Esophagus mucosa (tissue), 1 donor: ENCODE data around the gene FGD6. TPM values are rescaled to one million over a fixed set of nuclear protein-coding genes. Genes with fewer than 3 reads are reported as not detected.
A peak's percentile ranks its signal among the peaks of the same experiment; 100 is the strongest.
"Not testable (repeated sequence)": the region's sequence is repeated elsewhere in the genome, so short reads cannot be mapped to it uniquely, and the experiment has no call there.

Experiments
- ATAC-seq: fragments of 200-7000 bp; cut with Tn5 transposase; one replicate; pipeline ENCODE4 v1.9.1; 2020
- total RNA-seq: library from RNA; stranded (reverse); gene quantifications from one replicate; pipeline ENCODE4 v1.2.4, GENCODE V29; 2023
- donor health status: DM: yes; HTN: yes; CAD: no.

The FGD6 gene
- 10.8 TPM for total RNA-seq

GRCh38 chr12:95217377-95218149 lies at the start of gene FGD6, which contains the start of gene VEZT:
FGD6 (minus strand) TSS chr12:95217467; CDS start chr12:95217240, 227 bp downstream.
VEZT (plus strand) TSS chr12:95217807; CDS start chr12:95217851, 44 bp downstream.
- ATAC-seq, result peak; percentile 98

- no peak for ATAC-seq
Observed at GRCh38 chr12:95266254-95266653, 49.0 kb upstream of the FGD6 start.

- ATAC-seq, result no peak
Observed at GRCh38 chr12:95265765-95266164, 48.5 kb upstream of the FGD6 start.

- ATAC-seq, result no peak
Observed at GRCh38 chr12:95262808-95263207, 45.5 kb upstream of the FGD6 start.

GRCh38 chr12:95261109-95261508 lies 43.8 kb upstream of the FGD6 start:
- no peak for ATAC-seq

- ATAC-seq, result peak; percentile 48
Observed at GRCh38 chr12:95259368-95259767, 42.1 kb upstream of the FGD6 start.

- no peak for ATAC-seq
Observed at GRCh38 chr12:95258803-95259202, 41.5 kb upstream of the FGD6 start.

- ATAC-seq, result no peak
Observed at GRCh38 chr12:95258151-95258550, 40.9 kb upstream of the FGD6 start.

GRCh38 chr12:95257541-95257940 lies 40.3 kb upstream of the FGD6 start:
- ATAC-seq, result no peak

GRCh38 chr12:95253386-95253785 lies 36.1 kb upstream of the FGD6 start:
- ATAC-seq, result no peak

- ATAC-seq, result no peak
Observed at GRCh38 chr12:95248604-95249360, 31.5 kb upstream of the FGD6 start.

- ATAC-seq, result no peak
Observed at GRCh38 chr12:95248095-95248494, 30.8 kb upstream of the FGD6 start.

GRCh38 chr12:95244350-95244749 lies 27.1 kb upstream of the FGD6 start:
- no peak for ATAC-seq

- no peak for ATAC-seq
Observed at GRCh38 chr12:95243497-95244183, 26.4 kb upstream of the FGD6 start.

GRCh38 chr12:95241761-95242506 lies 24.7 kb upstream of the FGD6 start:
- ATAC-seq, result no peak

- ATAC-seq, result not testable (repeated sequence)
Observed at GRCh38 chr12:95241138-95241537, 23.9 kb upstream of the FGD6 start.

- ATAC-seq, result no peak
Observed at GRCh38 chr12:95240556-95240955, 23.3 kb upstream of the FGD6 start.

- ATAC-seq, result not testable (repeated sequence)
Observed at GRCh38 chr12:95239835-95240234, 22.6 kb upstream of the FGD6 start.

GRCh38 chr12:95239216-95239615 lies 21.9 kb upstream of the FGD6 start:
- ATAC-seq, result no peak

GRCh38 chr12:95238150-95238549 lies 20.9 kb upstream of the FGD6 start:
- no peak for ATAC-seq

- ATAC-seq, result no peak
Observed at GRCh38 chr12:95237315-95237714, 20.0 kb upstream of the FGD6 start.

- ATAC-seq, result not testable (repeated sequence)
Observed at GRCh38 chr12:95235621-95236020, 18.4 kb upstream of the FGD6 start.
